ENCODE results near the gene SLC17A1.

DNA sequence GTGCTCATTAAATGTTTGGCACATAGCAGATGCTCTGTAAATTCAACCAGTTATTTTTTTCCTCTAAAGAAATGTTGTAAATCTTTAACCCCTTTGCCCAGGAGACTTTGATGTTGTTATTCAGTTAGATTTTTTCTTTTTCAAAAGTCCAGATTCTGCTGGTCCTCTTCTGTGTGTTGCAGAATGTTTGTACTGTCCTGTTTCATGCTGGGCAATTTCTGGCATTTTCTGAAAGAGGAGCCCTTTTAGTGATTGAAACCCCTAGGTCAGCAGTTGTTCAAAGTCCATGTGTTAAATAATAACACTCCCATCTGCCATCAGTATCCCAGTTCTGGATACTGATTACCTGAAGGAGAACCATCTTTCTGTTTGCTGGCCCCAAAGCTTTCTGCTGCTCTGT is 1.3 kb upstream of the SLC17A1 start:
- TF ChIP-seq, protein P1, sequence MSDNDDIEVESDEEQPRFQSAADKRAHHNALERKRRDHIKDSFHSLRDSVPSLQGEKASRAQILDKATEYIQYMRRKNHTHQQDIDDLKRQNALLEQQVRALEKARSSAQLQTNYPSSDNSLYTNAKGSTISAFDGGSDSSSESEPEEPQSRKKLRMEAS (IDR thresholded peaks at IDR 0.05) = no peak
- no peak for TF ChIP-seq TAF1 (IDR thresholded peaks at IDR 0.05; ENCODE audit: low read depth)
- TF ChIP-seq, protein P2, sequence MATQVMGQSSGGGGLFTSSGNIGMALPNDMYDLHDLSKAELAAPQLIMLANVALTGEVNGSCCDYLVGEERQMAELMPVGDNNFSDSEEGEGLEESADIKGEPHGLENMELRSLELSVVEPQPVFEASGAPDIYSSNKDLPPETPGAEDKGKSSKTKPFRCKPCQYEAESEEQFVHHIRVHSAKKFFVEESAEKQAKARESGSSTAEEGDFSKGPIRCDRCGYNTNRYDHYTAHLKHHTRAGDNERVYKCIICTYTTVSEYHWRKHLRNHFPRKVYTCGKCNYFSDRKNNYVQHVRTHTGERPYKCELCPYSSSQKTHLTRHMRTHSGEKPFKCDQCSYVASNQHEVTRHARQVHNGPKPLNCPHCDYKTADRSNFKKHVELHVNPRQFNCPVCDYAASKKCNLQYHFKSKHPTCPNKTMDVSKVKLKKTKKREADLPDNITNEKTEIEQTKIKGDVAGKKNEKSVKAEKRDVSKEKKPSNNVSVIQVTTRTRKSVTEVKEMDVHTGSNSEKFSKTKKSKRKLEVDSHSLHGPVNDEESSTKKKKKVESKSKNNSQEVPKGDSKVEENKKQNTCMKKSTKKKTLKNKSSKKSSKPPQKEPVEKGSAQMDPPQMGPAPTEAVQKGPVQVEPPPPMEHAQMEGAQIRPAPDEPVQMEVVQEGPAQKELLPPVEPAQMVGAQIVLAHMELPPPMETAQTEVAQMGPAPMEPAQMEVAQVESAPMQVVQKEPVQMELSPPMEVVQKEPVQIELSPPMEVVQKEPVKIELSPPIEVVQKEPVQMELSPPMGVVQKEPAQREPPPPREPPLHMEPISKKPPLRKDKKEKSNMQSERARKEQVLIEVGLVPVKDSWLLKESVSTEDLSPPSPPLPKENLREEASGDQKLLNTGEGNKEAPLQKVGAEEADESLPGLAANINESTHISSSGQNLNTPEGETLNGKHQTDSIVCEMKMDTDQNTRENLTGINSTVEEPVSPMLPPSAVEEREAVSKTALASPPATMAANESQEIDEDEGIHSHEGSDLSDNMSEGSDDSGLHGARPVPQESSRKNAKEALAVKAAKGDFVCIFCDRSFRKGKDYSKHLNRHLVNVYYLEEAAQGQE (IDR thresholded peaks at IDR 0.05; ENCODE audit: low read depth) = no peak
- TF ChIP-seq CEBPB (IDR thresholded peaks at IDR 0.05) = no peak
- TF ChIP-seq EGR1 (IDR thresholded peaks at IDR 0.05) = no peak
- no peak for TF ChIP-seq FOXM1 (IDR thresholded peaks at IDR 0.05; ENCODE audit: borderline replicate concordance, low read depth)
- no peak for TF ChIP-seq CREB1 (IDR thresholded peaks at IDR 0.05; ENCODE audit: low read depth)
- TF ChIP-seq, protein P3, sequence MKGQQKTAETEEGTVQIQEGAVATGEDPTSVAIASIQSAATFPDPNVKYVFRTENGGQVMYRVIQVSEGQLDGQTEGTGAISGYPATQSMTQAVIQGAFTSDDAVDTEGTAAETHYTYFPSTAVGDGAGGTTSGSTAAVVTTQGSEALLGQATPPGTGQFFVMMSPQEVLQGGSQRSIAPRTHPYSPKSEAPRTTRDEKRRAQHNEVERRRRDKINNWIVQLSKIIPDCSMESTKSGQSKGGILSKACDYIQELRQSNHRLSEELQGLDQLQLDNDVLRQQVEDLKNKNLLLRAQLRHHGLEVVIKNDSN (IDR thresholded peaks at IDR 0.05) = no peak
- TF ChIP-seq RAD21 (IDR thresholded peaks at IDR 0.05; ENCODE audit: low read depth) = no peak
